HepG2 (cell line): ENCODE measurements around the gene TGM1. TPM values are rescaled to one million over a fixed set of nuclear protein-coding genes. Genes with fewer than 3 reads are reported as not detected.
A peak's percentile ranks its signal among the peaks of the same experiment; 100 is the strongest.

Experiments used
- ARNT2 ChIP-seq: sonication (generic); formaldehyde crosslinking; IDR thresholded peaks from 2 replicates; pipeline ENCODE4 v1.8.0; 2022; ENCODE audit warnings: mild to moderate bottlenecking, low read depth, missing genetic modification reagents, moderate library complexity
- CEBPG ChIP-seq: IDR thresholded peaks from 2 replicates; pipeline ENCODE4 v1.6.1; 2016
- ETV5 ChIP-seq: IDR thresholded peaks from 2 replicates; pipeline ENCODE4 v1.6.1; 2018; ENCODE audit warnings: missing biosample characterization, missing genetic modification reagents, inconsistent platforms, borderline replicate concordance
- HMGA1 ChIP-seq: sonication (generic); formaldehyde crosslinking; conservative IDR thresholded peaks from 2 replicates; pipeline ENCODE4 v1.4.0; 2020; ENCODE audit warnings: missing genetic modification reagents
- MED1 ChIP-seq: sonication (generic); formaldehyde crosslinking; IDR thresholded peaks from 2 replicates; pipeline ENCODE4 v1.4.0; 2020; ENCODE audit warnings: missing genetic modification reagents
- SIX1 ChIP-seq: sonication (generic); formaldehyde crosslinking; IDR thresholded peaks from 2 replicates; pipeline ENCODE4 v1.4.0; 2020; ENCODE audit warnings: missing genetic modification reagents, borderline replicate concordance
- ZFP37 ChIP-seq: sonication (generic); formaldehyde crosslinking; IDR thresholded peaks from 2 replicates; pipeline ENCODE4 v1.4.0; 2020; ENCODE audit warnings: missing genetic modification reagents, borderline replicate concordance
- ZMAT3 ChIP-seq: sonication (generic); formaldehyde crosslinking; conservative IDR thresholded peaks from 2 replicates; pipeline ENCODE4 v1.7.0; 2021; ENCODE audit warnings: missing genetic modification reagents
- ZNF430 ChIP-seq: sonication (generic); formaldehyde crosslinking; IDR thresholded peaks from 2 replicates; pipeline ENCODE4 v1.9.0; 2021; ENCODE audit warnings: mild to moderate bottlenecking, missing genetic modification reagents
- ZNF615 ChIP-seq: sonication (generic); formaldehyde crosslinking; IDR thresholded peaks from 2 replicates; pipeline ENCODE4 v1.5.0; 2020; ENCODE audit warnings: mild to moderate bottlenecking, missing genetic modification reagents, borderline replicate concordance
- polyA plus RNA-seq, 8 experiments: library from polyadenylated mRNA; depleted of rRNA in 3 of 8; stranded (reverse) in 7 of 8; unstranded in 1 of 8; fragments of >200 nt; fragmentation: Illumina TruSeq in 4 of 8; extraction: Trizol in 4 of 8; gene quantifications; 2 replicates each; pipeline versions ENCODE4 v1.2.1 to v1.2.3, GENCODE V29; 2011 to 2016; ENCODE audit warnings: low read depth in 4 of 8, missing spikeins in 1 of 8, mixed read lengths in 1 of 8; ENCODE audit not compliant: insufficient read depth in 1 of 8
- total RNA-seq, 5 experiments: library from RNA; depleted of rRNA; stranded (reverse); fragments of >200 nt; fragmentation: Illumina TruSeq; extraction: Trizol; gene quantifications; 2 replicates each; pipeline ENCODE4 v1.2.3, GENCODE V29; 2016; ENCODE audit warnings: low read depth in 1 of 5
- TF ChIP-seq, protein P1 (sequence below): sonication (generic); formaldehyde crosslinking; IDR thresholded peaks from 2 replicates; pipeline ENCODE4 v1.5.0; 2020; ENCODE audit warnings: missing genetic modification reagents
- TF ChIP-seq, protein P2 (sequence below): sonication (generic); formaldehyde crosslinking; IDR thresholded peaks from 2 replicates; pipeline ENCODE4 v1.4.0; 2020; ENCODE audit warnings: missing genetic modification reagents, borderline replicate concordance
- TF ChIP-seq, protein P3 (sequence below): IDR thresholded peaks from 2 replicates; pipeline ENCODE4 v1.6.1; 2016; ENCODE audit warnings: missing compliant biosample characterization, missing genetic modification reagents, borderline replicate concordance
- TF ChIP-seq, protein P4 (sequence below): sonication (generic); formaldehyde crosslinking; IDR thresholded peaks from 2 replicates; pipeline ENCODE4 v1.5.1; 2020; ENCODE audit warnings: missing genetic modification reagents, mild to moderate bottlenecking, borderline replicate concordance
- TF ChIP-seq, protein P5 (sequence below): sonication (generic); formaldehyde crosslinking; IDR thresholded peaks from 2 replicates; pipeline ENCODE4 v1.9.0; 2021; ENCODE audit warnings: missing genetic modification reagents, borderline replicate concordance

The TGM1 gene
- total and polyA plus RNA-seq, 2 of the 13 experiments (the other 11 are each of a cell fraction or from before 2014, with no cell fraction given) = 3.2 to 10.6 TPM

DNA sequence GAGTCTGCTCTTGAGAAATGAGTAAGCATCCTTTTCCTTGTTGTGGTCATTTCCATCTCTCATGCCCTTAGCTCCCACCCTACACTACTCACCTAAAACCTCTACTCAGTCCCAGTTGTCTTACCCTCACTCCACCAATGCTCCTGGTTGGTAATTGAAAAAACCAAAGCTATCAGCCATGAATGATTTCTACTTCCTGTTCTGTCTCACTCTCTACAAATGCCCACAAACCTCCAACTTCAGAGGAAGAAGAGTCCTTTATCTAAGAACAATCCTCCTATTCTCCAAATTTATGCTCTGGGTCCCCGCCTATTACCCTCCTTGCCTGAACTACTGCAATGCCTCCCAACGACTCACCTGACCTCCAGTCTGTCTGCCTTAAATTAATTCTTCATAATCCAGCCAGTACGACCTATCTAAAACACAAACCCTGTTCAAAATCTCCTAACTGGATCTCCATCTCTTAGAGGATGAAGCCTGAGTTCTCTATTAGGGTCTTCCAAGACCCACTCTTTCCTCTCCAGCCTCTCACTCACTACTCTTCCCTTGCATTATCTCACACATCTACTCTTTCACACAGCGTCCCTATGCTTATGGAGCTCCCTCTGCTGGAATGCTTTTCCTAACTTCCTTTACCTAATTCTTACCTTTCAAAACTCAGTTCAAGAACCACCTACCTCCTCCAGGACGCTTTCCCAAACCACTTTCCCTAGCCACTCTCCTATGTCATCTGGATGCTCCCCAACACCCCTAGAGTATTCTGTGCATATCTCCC lies 34.4 kb upstream of the TGM1 start (continued):
- TF ChIP-seq, protein P1, sequence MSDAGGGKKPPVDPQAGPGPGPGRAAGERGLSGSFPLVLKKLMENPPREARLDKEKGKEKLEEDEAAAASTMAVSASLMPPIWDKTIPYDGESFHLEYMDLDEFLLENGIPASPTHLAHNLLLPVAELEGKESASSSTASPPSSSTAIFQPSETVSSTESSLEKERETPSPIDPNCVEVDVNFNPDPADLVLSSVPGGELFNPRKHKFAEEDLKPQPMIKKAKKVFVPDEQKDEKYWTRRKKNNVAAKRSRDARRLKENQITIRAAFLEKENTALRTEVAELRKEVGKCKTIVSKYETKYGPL (CRISPR knock-in tag) = no peak
- TF ChIP-seq ARNT2 (CRISPR knock-in tag) (0 out of 2 replicates have a peak, but pooled peaks have one; percentile 46), ZMAT3 (0 out of 2 replicates have a peak, but pooled peaks have one; percentile 57), CEBPG (CRISPR knock-in tag) (peak; percentile 70), HMGA1 (CRISPR knock-in tag) (no peak), ZNF615 (CRISPR knock-in tag) (no peak), SIX1 (CRISPR knock-in tag) (0 out of 2 replicates have a peak, but pooled peaks have one; percentile 36), MED1 (CRISPR knock-in tag) (peak; percentile 36; the same call in 1 of the 2 replicates), ETV5 (CRISPR knock-in tag) (peak; percentile 37; the same call in 1 of the 2 replicates), ZNF430 (CRISPR knock-in tag) (peak; percentile 76; the same call in 1 of the 2 replicates), ZFP37 (CRISPR knock-in tag) (0 out of 2 replicates have a peak, but pooled peaks have one; percentile 75)
- TF ChIP-seq, protein P2, sequence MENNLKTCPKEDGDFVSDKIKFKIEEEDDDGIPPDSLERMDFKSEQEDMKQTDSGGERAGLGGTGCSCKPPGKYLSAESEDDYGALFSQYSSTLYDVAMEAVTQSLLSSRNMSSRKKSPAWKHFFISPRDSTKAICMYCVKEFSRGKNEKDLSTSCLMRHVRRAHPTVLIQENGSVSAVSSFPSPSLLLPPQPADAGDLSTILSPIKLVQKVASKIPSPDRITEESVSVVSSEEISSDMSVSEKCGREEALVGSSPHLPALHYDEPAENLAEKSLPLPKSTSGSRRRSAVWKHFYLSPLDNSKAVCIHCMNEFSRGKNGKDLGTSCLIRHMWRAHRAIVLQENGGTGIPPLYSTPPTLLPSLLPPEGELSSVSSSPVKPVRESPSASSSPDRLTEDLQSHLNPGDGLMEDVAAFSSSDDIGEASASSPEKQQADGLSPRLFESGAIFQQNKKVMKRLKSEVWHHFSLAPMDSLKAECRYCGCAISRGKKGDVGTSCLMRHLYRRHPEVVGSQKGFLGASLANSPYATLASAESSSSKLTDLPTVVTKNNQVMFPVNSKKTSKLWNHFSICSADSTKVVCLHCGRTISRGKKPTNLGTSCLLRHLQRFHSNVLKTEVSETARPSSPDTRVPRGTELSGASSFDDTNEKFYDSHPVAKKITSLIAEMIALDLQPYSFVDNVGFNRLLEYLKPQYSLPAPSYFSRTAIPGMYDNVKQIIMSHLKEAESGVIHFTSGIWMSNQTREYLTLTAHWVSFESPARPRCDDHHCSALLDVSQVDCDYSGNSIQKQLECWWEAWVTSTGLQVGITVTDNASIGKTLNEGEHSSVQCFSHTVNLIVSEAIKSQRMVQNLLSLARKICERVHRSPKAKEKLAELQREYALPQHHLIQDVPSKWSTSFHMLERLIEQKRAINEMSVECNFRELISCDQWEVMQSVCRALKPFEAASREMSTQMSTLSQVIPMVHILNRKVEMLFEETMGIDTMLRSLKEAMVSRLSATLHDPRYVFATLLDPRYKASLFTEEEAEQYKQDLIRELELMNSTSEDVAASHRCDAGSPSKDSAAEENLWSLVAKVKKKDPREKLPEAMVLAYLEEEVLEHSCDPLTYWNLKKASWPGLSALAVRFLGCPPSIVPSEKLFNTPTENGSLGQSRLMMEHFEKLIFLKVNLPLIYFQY (CRISPR knock-in tag) = 0 out of 2 replicates have a peak, but pooled peaks have one; percentile 29
- TF ChIP-seq, protein P3, sequence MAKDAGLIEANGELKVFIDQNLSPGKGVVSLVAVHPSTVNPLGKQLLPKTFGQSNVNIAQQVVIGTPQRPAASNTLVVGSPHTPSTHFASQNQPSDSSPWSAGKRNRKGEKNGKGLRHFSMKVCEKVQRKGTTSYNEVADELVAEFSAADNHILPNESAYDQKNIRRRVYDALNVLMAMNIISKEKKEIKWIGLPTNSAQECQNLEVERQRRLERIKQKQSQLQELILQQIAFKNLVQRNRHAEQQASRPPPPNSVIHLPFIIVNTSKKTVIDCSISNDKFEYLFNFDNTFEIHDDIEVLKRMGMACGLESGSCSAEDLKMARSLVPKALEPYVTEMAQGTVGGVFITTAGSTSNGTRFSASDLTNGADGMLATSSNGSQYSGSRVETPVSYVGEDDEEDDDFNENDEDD (CRISPR knock-in tag) = peak; percentile 48; the same call in 1 of the 2 replicates
- TF ChIP-seq, protein P4, sequence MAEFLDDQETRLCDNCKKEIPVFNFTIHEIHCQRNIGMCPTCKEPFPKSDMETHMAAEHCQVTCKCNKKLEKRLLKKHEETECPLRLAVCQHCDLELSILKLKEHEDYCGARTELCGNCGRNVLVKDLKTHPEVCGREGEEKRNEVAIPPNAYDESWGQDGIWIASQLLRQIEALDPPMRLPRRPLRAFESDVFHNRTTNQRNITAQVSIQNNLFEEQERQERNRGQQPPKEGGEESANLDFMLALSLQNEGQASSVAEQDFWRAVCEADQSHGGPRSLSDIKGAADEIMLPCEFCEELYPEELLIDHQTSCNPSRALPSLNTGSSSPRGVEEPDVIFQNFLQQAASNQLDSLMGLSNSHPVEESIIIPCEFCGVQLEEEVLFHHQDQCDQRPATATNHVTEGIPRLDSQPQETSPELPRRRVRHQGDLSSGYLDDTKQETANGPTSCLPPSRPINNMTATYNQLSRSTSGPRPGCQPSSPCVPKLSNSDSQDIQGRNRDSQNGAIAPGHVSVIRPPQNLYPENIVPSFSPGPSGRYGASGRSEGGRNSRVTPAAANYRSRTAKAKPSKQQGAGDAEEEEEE (CRISPR knock-in tag) = no peak
- TF ChIP-seq, protein P5, sequence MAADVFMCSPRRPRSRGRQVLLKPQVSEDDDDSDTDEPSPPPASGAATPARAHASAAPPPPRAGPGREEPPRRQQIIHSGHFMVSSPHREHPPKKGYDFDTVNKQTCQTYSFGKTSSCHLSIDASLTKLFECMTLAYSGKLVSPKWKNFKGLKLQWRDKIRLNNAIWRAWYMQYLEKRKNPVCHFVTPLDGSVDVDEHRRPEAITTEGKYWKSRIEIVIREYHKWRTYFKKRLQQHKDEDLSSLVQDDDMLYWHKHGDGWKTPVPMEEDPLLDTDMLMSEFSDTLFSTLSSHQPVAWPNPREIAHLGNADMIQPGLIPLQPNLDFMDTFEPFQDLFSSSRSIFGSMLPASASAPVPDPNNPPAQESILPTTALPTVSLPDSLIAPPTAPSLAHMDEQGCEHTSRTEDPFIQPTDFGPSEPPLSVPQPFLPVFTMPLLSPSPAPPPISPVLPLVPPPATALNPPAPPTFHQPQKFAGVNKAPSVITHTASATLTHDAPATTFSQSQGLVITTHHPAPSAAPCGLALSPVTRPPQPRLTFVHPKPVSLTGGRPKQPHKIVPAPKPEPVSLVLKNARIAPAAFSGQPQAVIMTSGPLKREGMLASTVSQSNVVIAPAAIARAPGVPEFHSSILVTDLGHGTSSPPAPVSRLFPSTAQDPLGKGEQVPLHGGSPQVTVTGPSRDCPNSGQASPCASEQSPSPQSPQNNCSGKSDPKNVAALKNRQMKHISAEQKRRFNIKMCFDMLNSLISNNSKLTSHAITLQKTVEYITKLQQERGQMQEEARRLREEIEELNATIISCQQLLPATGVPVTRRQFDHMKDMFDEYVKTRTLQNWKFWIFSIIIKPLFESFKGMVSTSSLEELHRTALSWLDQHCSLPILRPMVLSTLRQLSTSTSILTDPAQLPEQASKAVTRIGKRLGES (CRISPR knock-in tag) = no peak
